Measurements from ENCODE around the gene THAP7. TPM values are rescaled to one million over a fixed set of nuclear protein-coding genes. Genes with fewer than 3 reads are reported as not detected.

THAP7 gene
- total RNA-seq, 1 experiment from 2014 or later: 27.7 TPM

DNA sequence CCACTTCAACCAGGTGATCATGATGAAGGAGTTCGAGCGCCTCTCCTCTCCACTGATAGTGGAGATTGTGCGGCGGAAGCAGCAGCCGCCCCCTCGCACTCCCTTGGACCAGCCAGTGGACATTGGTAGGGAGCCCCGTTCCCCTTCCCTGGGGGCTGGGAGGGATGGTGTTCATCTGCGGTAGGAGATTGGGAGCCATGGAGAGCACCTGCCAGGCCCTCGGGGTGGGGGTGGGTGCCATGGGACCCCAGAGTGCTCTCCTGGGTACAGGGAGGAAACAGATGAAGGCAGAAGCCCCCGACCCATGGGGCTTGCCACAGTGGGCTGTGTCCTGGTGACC lies 7.0 kb downstream of the THAP7 start:
- no peaks in the 10 kb centered on the region for H4K20me1 ChIP-seq (ENCODE audit: insufficient read depth)
- H3K9ac ChIP-seq (ENCODE audit: low read length): no peak overlapping the region
- H3K9me2 ChIP-seq (ENCODE audit: insufficient read depth): no peaks in the 10 kb centered on the region
- no peaks in the 10 kb centered on the region for H3K4me1 ChIP-seq (ENCODE audit: control insufficient read depth in 1 of 2, insufficient read depth in 2 of 2, low read length in 2 of 2)
- H3K27me3 ChIP-seq (ENCODE audit: insufficient read depth, low read length): no peaks in the 10 kb centered on the region
- H3K4me3 ChIP-seq (replicated peaks in 1 of 2; ENCODE audit: low read depth in 1 of 2, low read length in 2 of 2): no peak overlapping the region
- DNase-seq (ENCODE audit: low read depth, low spot score) (no peak), ATAC-seq (no peak)
- intact Hi-C loops (cut with micrococcal nuclease): no loop called here
- peaks cover 6% of the 10 kb centered on the region; the same call in 1 of the 2 replicates for H3K79me2 ChIP-seq (ENCODE audit: insufficient read depth, low read length)
- ChIA-PET RAD21 (ENCODE audit: low non-redundant PET in 1 of 2, low total read pairs in 2 of 2, uncharacterized antibody in 2 of 2, unreplicated experiment in 2 of 2) (no interaction called here), CTCF (no interaction called here), POLR2A (no interaction called here)
- no TSS peak for BruUV-seq (replicated peaks)
- H2AFZ ChIP-seq (ENCODE audit: low read depth, low read length, poor library complexity, severe bottlenecking): no peak overlapping the region
- no peak overlapping the region for H3K4me2 ChIP-seq (ENCODE audit: low read length)
- peaks cover 6 to 14% of the 10 kb centered on the region in 2 experiments; a peak in 3 of 4 replicates for H3K36me3 ChIP-seq (ENCODE audit: control insufficient read depth in 1 of 2, insufficient read depth in 2 of 2, low read length in 2 of 2)
- TF ChIP-seq, protein P1, sequence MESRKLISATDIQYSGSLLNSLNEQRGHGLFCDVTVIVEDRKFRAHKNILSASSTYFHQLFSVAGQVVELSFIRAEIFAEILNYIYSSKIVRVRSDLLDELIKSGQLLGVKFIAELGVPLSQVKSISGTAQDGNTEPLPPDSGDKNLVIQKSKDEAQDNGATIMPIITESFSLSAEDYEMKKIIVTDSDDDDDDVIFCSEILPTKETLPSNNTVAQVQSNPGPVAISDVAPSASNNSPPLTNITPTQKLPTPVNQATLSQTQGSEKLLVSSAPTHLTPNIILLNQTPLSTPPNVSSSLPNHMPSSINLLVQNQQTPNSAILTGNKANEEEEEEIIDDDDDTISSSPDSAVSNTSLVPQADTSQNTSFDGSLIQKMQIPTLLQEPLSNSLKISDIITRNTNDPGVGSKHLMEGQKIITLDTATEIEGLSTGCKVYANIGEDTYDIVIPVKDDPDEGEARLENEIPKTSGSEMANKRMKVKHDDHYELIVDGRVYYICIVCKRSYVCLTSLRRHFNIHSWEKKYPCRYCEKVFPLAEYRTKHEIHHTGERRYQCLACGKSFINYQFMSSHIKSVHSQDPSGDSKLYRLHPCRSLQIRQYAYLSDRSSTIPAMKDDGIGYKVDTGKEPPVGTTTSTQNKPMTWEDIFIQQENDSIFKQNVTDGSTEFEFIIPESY (IDR thresholded peaks at IDR 0.05; ENCODE audit: extremely low read depth, insufficient replicate concordance, low read length): no peak
- TF ChIP-seq ELF1 (IDR thresholded peaks at IDR 0.05; ENCODE audit: borderline replicate concordance, low read depth) (no peak), CBX3 (IDR thresholded peaks at IDR 0.05; ENCODE audit: low read depth) (no peak), EZH2 (IDR thresholded peaks at IDR 0.05) (no peak), YY1 (IDR thresholded peaks at IDR 0.05; ENCODE audit: extremely low read depth, insufficient replicate concordance, low read depth, low read length) (no peak), EZH2phosphoT487 (IDR thresholded peaks at IDR 0.05; ENCODE audit: borderline replicate concordance) (no peak), RAD21 (IDR thresholded peaks at IDR 0.05; ENCODE audit: low read depth) (no peak), SRF (IDR thresholded peaks at IDR 0.05; ENCODE audit: low read depth) (no peak), TCF7L2 (IDR thresholded peaks at IDR 0.05; ENCODE audit: borderline replicate concordance, extremely low read depth, insufficient read depth, insufficient read length) (no peak), SP1 (IDR thresholded peaks at IDR 0.05; ENCODE audit: low read depth) (no peak), FOSL1 (IDR thresholded peaks at IDR 0.05; ENCODE audit: low read depth) (no peak), ZNF274 (IDR thresholded peaks at IDR 0.05; ENCODE audit: low read depth, low read length) (no peak), JUND (IDR thresholded peaks at IDR 0.05) (no peak), ZFX (IDR thresholded peaks at IDR 0.05) (no peak), EGR1 (IDR thresholded peaks at IDR 0.05; ENCODE audit: low read depth) (no peak)
- TF ChIP-seq, protein P2, sequence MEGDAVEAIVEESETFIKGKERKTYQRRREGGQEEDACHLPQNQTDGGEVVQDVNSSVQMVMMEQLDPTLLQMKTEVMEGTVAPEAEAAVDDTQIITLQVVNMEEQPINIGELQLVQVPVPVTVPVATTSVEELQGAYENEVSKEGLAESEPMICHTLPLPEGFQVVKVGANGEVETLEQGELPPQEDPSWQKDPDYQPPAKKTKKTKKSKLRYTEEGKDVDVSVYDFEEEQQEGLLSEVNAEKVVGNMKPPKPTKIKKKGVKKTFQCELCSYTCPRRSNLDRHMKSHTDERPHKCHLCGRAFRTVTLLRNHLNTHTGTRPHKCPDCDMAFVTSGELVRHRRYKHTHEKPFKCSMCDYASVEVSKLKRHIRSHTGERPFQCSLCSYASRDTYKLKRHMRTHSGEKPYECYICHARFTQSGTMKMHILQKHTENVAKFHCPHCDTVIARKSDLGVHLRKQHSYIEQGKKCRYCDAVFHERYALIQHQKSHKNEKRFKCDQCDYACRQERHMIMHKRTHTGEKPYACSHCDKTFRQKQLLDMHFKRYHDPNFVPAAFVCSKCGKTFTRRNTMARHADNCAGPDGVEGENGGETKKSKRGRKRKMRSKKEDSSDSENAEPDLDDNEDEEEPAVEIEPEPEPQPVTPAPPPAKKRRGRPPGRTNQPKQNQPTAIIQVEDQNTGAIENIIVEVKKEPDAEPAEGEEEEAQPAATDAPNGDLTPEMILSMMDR (IDR thresholded peaks at IDR 0.05 in 2 of 3, conservative IDR thresholded peaks at IDR 0.05 in 1 of 3; ENCODE audit: borderline replicate concordance in 1 of 3, insufficient read depth in 1 of 3, low read depth in 2 of 3, low read length in 2 of 3): no peak
- TF ChIP-seq, protein P3, sequence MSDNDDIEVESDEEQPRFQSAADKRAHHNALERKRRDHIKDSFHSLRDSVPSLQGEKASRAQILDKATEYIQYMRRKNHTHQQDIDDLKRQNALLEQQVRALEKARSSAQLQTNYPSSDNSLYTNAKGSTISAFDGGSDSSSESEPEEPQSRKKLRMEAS (IDR thresholded peaks at IDR 0.05): no peak
- TF ChIP-seq, protein P4, sequence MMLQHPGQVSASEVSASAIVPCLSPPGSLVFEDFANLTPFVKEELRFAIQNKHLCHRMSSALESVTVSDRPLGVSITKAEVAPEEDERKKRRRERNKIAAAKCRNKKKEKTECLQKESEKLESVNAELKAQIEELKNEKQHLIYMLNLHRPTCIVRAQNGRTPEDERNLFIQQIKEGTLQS (IDR thresholded peaks at IDR 0.05): no peak
- TF ChIP-seq, protein P5, sequence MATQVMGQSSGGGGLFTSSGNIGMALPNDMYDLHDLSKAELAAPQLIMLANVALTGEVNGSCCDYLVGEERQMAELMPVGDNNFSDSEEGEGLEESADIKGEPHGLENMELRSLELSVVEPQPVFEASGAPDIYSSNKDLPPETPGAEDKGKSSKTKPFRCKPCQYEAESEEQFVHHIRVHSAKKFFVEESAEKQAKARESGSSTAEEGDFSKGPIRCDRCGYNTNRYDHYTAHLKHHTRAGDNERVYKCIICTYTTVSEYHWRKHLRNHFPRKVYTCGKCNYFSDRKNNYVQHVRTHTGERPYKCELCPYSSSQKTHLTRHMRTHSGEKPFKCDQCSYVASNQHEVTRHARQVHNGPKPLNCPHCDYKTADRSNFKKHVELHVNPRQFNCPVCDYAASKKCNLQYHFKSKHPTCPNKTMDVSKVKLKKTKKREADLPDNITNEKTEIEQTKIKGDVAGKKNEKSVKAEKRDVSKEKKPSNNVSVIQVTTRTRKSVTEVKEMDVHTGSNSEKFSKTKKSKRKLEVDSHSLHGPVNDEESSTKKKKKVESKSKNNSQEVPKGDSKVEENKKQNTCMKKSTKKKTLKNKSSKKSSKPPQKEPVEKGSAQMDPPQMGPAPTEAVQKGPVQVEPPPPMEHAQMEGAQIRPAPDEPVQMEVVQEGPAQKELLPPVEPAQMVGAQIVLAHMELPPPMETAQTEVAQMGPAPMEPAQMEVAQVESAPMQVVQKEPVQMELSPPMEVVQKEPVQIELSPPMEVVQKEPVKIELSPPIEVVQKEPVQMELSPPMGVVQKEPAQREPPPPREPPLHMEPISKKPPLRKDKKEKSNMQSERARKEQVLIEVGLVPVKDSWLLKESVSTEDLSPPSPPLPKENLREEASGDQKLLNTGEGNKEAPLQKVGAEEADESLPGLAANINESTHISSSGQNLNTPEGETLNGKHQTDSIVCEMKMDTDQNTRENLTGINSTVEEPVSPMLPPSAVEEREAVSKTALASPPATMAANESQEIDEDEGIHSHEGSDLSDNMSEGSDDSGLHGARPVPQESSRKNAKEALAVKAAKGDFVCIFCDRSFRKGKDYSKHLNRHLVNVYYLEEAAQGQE (IDR thresholded peaks at IDR 0.05; ENCODE audit: low read depth): no peak
- H3K9me3 ChIP-seq (ENCODE audit: control insufficient read depth in 1 of 2, insufficient read depth in 1 of 2, low read depth in 1 of 2, low read length in 2 of 2): no peaks in the 10 kb centered on the region
- H3K27ac ChIP-seq (ENCODE audit: low read depth, low read length): no peak overlapping the region

Measured in HCT116 (cell line).